Measurements from ENCODE around the gene OR10AD1.

DNA sequence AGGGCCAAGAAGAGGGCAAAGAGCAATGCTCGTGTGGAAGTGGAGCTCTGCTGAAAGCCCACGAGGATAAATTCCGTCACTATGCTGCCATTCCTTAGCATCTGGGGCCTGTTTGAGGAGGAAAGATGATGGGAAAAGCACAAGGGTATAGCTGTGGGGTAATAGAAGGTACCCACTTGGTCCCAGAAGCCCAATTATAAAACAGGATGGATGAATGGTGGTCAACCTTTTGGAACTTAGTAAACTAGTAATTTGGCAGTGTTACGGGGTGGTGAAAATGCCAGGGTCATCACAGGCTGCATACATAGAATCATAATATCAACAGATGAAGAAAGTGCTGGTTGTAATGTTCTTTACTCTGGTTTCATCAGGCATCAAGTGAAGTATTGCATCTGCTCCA lies at the start of gene OR10AD1:
- TF ChIP-seq, protein P1, sequence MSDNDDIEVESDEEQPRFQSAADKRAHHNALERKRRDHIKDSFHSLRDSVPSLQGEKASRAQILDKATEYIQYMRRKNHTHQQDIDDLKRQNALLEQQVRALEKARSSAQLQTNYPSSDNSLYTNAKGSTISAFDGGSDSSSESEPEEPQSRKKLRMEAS (IDR thresholded peaks at IDR 0.05; ENCODE audit: low read depth, low read length), result no peak
- TF ChIP-seq, protein P2, sequence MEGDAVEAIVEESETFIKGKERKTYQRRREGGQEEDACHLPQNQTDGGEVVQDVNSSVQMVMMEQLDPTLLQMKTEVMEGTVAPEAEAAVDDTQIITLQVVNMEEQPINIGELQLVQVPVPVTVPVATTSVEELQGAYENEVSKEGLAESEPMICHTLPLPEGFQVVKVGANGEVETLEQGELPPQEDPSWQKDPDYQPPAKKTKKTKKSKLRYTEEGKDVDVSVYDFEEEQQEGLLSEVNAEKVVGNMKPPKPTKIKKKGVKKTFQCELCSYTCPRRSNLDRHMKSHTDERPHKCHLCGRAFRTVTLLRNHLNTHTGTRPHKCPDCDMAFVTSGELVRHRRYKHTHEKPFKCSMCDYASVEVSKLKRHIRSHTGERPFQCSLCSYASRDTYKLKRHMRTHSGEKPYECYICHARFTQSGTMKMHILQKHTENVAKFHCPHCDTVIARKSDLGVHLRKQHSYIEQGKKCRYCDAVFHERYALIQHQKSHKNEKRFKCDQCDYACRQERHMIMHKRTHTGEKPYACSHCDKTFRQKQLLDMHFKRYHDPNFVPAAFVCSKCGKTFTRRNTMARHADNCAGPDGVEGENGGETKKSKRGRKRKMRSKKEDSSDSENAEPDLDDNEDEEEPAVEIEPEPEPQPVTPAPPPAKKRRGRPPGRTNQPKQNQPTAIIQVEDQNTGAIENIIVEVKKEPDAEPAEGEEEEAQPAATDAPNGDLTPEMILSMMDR (IDR thresholded peaks at IDR 0.05; ENCODE audit: low read depth, low read length), result no peak
